Endometrial microvascular endothelial cells (primary cell): ENCODE data around the gene PNISR. TPM values are rescaled to one million over a fixed set of nuclear protein-coding genes. Genes with fewer than 3 reads are reported as not detected.

Experiments
- in situ Hi-C: cut with HindIII; loops from 2 replicates; pipeline ENCODE4 v1.10.0; 2017; ENCODE audit warnings: low sequenced_read_pairs, low pct_unique_long_range_greater_than_20kb; ENCODE audit errors: inconsistent ontology term
- total RNA-seq: library from RNA; depleted of rRNA; stranded (reverse); fragments of >200 nt; gene quantifications from one replicate; pipeline ENCODE4 v1.2.3, GENCODE V29; 2015; ENCODE audit errors: inconsistent ontology term

The PNISR gene
- total RNA-seq, 1 donor from 2014 or later, result 23.5 TPM

DNA sequence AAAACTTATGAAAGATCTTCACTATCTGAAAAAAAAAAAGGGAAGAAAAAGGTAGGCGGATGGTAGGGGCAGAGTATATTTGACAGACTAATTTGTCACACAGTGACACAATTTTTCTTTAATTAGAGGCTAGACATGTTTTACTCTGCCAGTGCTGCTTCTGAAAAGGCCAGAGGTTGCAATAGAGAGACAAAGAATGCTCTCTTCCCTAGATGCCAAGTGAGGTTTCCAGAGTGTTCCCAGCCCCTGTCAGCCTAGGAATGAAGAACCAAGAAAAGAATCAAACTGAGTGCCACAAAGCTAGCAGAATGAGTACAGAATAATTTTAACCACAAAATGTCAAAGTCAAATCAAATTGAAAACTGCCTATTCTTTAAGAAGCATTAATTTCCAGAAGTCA is 13.0 kb downstream of the PNISR start:
- in situ Hi-C loops, result no loop called here

GRCh38 chr6:99409672-99410071 is 15.4 kb downstream of the PNISR start:
- in situ Hi-C loops, result no loop called here

- in situ Hi-C loops, result no loop called here
These were observed 18.0 kb downstream of the PNISR start for GRCh38 chr6:99407076-99407475.

- in situ Hi-C loops, result no loop called here
These were observed 22.7 kb downstream of the PNISR start for GRCh38 chr6:99402448-99402847.

- in situ Hi-C loops, result no loop called here
These were observed 27.8 kb downstream of the PNISR start for GRCh38 chr6:99397287-99397686.

DNA sequence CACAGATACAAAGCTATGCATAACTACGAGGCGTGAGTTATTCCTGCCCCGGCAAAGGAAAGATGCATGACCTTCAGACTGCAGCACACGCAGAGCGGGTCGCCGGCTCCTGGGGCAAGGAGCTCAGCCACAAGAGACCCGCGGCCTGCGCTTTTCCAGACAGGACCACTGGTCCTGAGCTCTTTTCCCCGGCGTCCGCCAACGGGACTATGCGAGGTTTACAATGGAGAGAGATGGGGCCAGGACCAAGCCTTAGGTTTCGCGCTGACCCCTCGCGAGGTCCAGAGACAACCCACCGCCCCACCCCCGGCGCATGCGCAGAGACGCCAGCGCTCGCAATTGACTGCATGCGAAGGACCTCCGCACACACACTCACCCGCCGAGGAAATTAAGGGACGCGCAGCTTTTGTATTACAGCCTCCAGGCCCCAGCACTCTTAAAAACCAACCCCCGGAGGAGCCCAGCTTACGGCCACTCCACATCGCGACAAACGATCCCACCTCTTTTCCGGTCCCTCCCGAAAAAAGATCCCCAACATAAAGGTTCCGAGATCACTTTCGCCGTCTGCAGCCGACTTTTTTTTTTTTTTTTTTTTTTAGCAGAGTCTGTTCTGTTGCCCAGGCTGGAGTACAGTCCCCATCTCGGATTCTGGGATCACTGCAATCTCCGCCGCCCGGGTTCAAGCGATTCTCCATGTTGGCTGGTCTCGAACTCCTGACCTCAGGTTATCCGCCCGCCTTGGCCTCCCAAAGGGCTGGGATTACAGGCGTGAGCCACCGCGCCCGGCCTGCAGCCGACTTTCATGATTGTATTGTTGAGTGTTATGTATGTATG is 31.2 kb downstream of the PNISR start, which contains the start of gene COQ3:
TSS of gene COQ3 (minus strand) at position 498 of the 834 bp plus-strand sequence. CDS start at position 482, 16 bp downstream.
- in situ Hi-C loops, result no loop called here

DNA sequence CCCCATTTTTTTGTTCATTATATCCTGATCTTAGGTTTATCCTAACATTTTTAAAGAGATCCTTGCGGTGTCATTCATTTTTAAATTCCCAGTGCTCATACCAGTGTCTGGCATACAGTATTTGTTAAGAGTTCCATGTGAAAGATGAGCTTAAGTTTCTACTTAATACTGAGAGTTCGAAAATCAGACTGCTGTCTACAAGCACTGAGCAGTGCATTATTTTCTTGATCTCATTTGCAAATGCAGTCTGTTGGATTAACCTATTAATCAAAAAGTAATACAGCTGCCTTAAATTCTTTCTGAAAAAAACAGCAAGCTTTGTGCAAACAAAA is 31.8 kb downstream of the PNISR start:
- in situ Hi-C loops, result no loop called here

GRCh38 chr6:99390896-99391295 is 34.2 kb downstream of the PNISR start:
- in situ Hi-C loops, result no loop called here

DNA sequence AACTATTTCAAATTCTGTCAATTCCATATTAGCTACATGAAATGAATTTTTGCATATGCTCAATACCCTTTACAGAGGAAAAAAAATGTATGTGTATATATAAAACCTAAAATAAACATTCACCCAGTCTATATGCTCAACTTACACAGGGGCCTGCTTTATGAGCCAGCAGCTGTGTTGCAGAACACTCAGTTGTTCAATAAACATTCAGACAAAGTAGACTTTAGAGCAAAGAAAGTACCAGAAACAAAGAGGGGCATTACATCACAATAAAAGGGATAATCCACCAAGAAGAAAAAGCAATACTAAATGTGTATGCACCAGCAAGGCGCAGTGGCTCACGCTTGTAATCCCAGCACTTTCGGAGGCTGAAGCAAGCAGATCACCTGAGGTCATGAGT is 40.6 kb downstream of the PNISR start:
- in situ Hi-C loops, result no loop called here

DNA sequence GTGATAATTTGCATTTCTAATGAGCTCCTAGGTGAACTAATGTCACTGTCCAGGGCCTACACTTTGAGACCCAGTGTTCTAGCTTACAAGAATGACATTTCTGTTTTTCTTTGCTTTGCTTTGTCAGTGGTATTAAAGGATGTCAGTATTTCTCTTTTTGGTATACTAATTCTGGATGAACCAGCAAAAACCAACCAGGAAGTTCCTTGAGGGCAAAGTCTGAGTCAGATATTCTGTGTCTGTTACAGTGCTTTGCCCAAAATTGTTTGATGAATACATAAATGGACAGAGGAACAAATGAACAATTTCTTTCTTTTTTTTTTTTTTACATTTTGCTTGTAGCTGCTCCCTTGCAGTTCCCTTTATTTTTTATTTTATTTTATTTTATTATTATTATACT is 46.5 kb downstream of the PNISR start:
- in situ Hi-C loops, result no loop called here

- in situ Hi-C loops, result no loop called here
These were observed 55.6 kb downstream of the PNISR start for GRCh38 chr6:99369533-99369932.

DNA sequence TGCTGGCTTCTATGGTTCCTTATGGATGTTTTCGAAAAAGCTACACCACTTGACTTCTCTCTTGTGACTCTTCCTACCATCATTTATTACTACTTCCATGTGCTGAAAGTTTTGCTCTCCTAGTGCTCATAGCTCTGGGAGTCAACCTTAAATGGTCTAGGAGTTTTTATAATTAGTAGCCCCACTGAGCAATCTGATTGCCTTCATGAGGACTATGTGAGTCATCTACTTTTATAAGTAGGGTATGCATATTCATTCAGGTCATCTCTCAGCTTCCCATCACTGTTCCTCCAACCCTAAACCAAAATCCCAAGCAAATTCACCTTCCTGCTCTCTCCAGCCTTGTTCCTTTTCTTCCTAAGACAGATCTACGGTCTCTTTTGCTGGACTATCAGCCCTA is 58.3 kb downstream of the PNISR start:
- in situ Hi-C loops, result no loop called here

GRCh38 chr6:99364026-99364425 is 61.1 kb downstream of the PNISR start:
- in situ Hi-C loops, result no loop called here

DNA sequence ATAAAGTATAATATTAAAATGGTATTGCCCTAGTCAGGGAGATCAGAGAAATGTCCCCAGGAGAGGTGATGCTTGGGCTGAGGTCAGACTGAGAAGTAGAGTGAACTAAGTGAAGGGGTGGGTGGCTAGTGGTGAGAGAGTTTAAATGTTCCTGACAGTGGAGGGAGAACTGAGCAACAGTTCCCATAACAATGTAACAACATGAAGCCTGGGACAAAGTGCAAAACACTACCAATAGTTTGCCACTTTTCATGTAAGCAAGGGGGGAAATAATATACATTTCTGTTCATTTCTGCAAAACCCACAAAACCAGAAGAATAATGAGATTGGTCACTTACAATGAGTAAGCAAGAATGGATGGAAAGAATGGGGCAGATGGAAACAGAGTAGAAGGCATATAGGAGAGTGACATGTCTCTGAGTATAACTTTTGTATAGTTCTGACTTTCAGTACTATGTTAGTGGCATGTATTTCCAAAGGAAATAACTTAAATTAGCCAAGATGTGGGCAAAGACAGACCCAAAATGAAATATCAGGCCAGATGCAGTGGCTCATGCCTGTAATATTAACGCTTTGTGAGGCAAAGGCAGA is 62.3 kb downstream of the PNISR start:
- in situ Hi-C loops, result no loop called here

DNA sequence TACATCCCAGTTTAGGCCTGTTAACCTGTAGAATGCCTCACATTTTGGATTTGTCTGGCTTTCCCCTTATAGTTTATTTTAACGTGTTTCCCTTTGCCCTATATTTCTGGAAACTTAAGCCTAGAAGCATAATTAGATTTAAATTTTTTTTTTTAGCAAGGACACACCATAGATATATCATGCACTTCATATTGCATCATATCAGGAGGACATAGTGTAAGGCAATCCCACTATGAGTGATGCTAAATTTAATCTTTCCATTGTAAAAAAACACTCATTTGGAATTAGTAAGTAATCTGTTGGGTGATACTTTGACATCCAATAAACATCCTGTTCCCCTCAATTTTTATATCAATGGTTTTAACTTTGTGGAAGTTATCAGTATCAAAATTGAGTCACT is 65.3 kb downstream of the PNISR start:
- in situ Hi-C loops, result no loop called here

DNA sequence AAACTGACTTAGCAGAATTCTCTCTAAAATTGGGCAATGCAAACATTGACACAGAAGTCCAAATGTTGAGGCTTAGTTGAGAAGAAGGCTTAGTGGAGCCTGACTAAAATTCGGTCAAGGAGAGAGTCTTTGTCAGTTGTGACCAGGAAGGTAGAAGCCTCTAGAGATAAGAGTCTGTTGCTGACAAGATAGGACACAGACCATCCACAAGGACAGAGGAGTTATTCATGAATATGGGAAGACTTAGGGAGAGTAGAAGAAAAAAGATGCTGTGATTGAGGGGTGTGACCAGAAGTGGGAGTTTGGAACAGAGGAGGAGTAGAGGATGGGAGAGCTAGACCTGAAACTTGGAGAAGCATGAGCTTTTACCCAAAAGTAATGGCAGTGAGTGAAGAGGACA is 68.5 kb downstream of the PNISR start:
- in situ Hi-C loops, result no loop called here

- in situ Hi-C loops, result no loop called here
These were observed 70.1 kb downstream of the PNISR start for GRCh38 chr6:99354983-99355382.

- in situ Hi-C loops, result no loop called here
These were observed 72.0 kb downstream of the PNISR start for GRCh38 chr6:99353126-99353525.

GRCh38 chr6:99350573-99350972 is 74.5 kb downstream of the PNISR start:
- in situ Hi-C loops, result no loop called here
